AG09309 (cell line): Measurements from ENCODE around the gene BMI1.

ENCODE experiments used
- DNase-seq: peaks from one replicate; pipeline ENCODE4 v3.0.0-alpha.2; 2010; ENCODE audit warnings: low read depth
- H3K4me3 ChIP-seq: 2 replicates; pipeline ENCODE4 v1.5.1; 2011; ENCODE audit warnings: mild to moderate bottlenecking, low read depth, low read length, moderate library complexity; ENCODE audit not compliant: control insufficient read depth
- CTCF ChIP-seq: IDR thresholded peaks from 2 replicates; pipeline ENCODE4 v1.5.1; 2011; ENCODE audit warnings: mild to moderate bottlenecking, low read depth, low read length, inconsistent platforms; ENCODE audit not compliant: insufficient read depth, control insufficient read depth; ENCODE audit errors: missing control alignments

Gene BMI1

GRCh38 chr10:22320591-22321155, at the start of gene BMI1:
BMI1 (plus strand) TSS chr10:22321099; CDS start chr10:22326450, 5,351 bp downstream.
- H3K4me3 ChIP-seq: peak within 1 kb of the TSS; percentile 77
- no peak for TF ChIP-seq CTCF
- DNase-seq: no peak

GRCh38 chr10:22271786-22272185, 49.1 kb upstream of the BMI1 start:
- DNase-seq: no peak
- H3K4me3 ChIP-seq: no peak overlapping the region
- no peak for TF ChIP-seq CTCF

- no peak overlapping the region for H3K4me3 ChIP-seq
- no peak for TF ChIP-seq CTCF
- no peak for DNase-seq
Observed at GRCh38 chr10:22278441-22278782, 42.5 kb upstream of the BMI1 start.

- no peak for DNase-seq
- TF ChIP-seq CTCF: no peak
Observed at GRCh38 chr10:22280078-22280477, 40.8 kb upstream of the BMI1 start.

GRCh38 chr10:22285130-22285529, 35.8 kb upstream of the BMI1 start:
- DNase-seq: no peak
- H3K4me3 ChIP-seq: no peak overlapping the region
- TF ChIP-seq CTCF: no peak

More at GRCh38 chr10:22280078-22280477, 40.8 kb upstream of the BMI1 start:
- H3K4me3 ChIP-seq: no peak overlapping the region

GRCh38 chr10:22293747-22294404, 27.0 kb upstream of the BMI1 start:
- no peak overlapping the region for H3K4me3 ChIP-seq
- TF ChIP-seq CTCF: no peak
- no peak for DNase-seq
